H9 (cell line): ENCODE measurements around the gene GALNS. TPM values are rescaled to one million over a fixed set of nuclear protein-coding genes. Genes with fewer than 3 reads are reported as not detected.

Source experiments
- DNase-seq: peaks from one replicate; pipeline ENCODE4 v3.0.0-alpha.2; 2017
- H2AFZ ChIP-seq: one replicate; pipeline ENCODE4 v1.6.1; 2013; ENCODE audit warnings: mild to moderate bottlenecking, low read length, control low read depth, moderate library complexity
- H2AK5ac ChIP-seq: 2 replicates; pipeline ENCODE4 v1.6.1; 2013; ENCODE audit warnings: low read length, control low read depth, mixed read lengths; ENCODE audit not compliant: insufficient read length
- H2BK120ac ChIP-seq: one replicate; pipeline ENCODE4 v1.6.1; 2013; ENCODE audit warnings: low read depth, mild to moderate bottlenecking, low read length, control low read depth, inconsistent platforms; ENCODE audit not compliant: poor library complexity, severe bottlenecking
- H2BK12ac ChIP-seq: 2 replicates; pipeline ENCODE4 v1.6.1; 2013; ENCODE audit warnings: low read length, control low read depth, mixed read lengths, low read depth; ENCODE audit not compliant: insufficient read length
- H2BK15ac ChIP-seq: 2 replicates; pipeline ENCODE4 v1.6.1; 2013; ENCODE audit warnings: low read depth, low read length, control low read depth
- H2BK20ac ChIP-seq: one replicate; pipeline ENCODE4 v1.6.1; 2013; ENCODE audit warnings: low read depth, mild to moderate bottlenecking, low read length, control low read depth, inconsistent platforms; ENCODE audit not compliant: poor library complexity, severe bottlenecking
- H2BK5ac ChIP-seq: 2 replicates; pipeline ENCODE4 v1.6.1; 2013; ENCODE audit warnings: low read length, control low read depth, mixed read lengths; ENCODE audit not compliant: insufficient read length
- H3K14ac ChIP-seq: 2 replicates; pipeline ENCODE4 v1.6.1; 2013; ENCODE audit warnings: low read length, control low read depth; ENCODE audit not compliant: insufficient read depth
- H3K18ac ChIP-seq: 2 replicates; pipeline ENCODE4 v1.6.1; 2013; ENCODE audit warnings: low read depth, mild to moderate bottlenecking, mixed read lengths, low read length, control low read depth; ENCODE audit not compliant: insufficient read length
- H3K23ac ChIP-seq: 2 replicates; pipeline ENCODE4 v1.6.1; 2013; ENCODE audit warnings: low read length, control low read depth, mixed read lengths, low read depth; ENCODE audit not compliant: insufficient read length
- H3K23me2 ChIP-seq: 2 replicates; pipeline ENCODE4 v1.6.1; 2013; ENCODE audit warnings: low read depth, mild to moderate bottlenecking, mixed read lengths, low read length, control low read depth; ENCODE audit not compliant: insufficient read length, poor library complexity, severe bottlenecking
- H3K27ac ChIP-seq: 2 replicates; pipeline ENCODE4 v1.5.1; 2013; ENCODE audit warnings: low read length, control low read depth, mixed read lengths, low read depth; ENCODE audit not compliant: insufficient read length
- H3K27me3 ChIP-seq: 2 replicates; pipeline ENCODE4 v1.6.1; 2013; ENCODE audit warnings: low read length, control low read depth, inconsistent platforms; ENCODE audit not compliant: insufficient read depth
- H3K4ac ChIP-seq: 2 replicates; pipeline ENCODE4 v1.6.1; 2013; ENCODE audit warnings: low read depth, mild to moderate bottlenecking, control low read depth, inconsistent platforms, low read length, moderate library complexity
- H3K4me1 ChIP-seq: 2 replicates; pipeline ENCODE4 v1.6.1; 2013; ENCODE audit warnings: low read length, control low read depth, inconsistent platforms; ENCODE audit not compliant: insufficient read depth
- H3K4me2 ChIP-seq: 2 replicates; pipeline ENCODE4 v1.6.1; 2013; ENCODE audit warnings: low read length, control low read depth, mixed read lengths; ENCODE audit not compliant: insufficient read length, insufficient read depth
- H3K56ac ChIP-seq: 2 replicates; pipeline ENCODE4 v1.6.1; 2013; ENCODE audit warnings: low read depth, mild to moderate bottlenecking, mixed read lengths, low read length, control low read depth; ENCODE audit not compliant: insufficient read length
- H3K79me1 ChIP-seq: 2 replicates; pipeline ENCODE4 v1.6.1; 2013; ENCODE audit warnings: low read depth, mild to moderate bottlenecking, moderate library complexity, low read length, control low read depth, inconsistent platforms; ENCODE audit not compliant: insufficient read depth, poor library complexity, severe bottlenecking
- H3K79me2 ChIP-seq: 2 replicates; pipeline ENCODE4 v1.6.1; 2013; ENCODE audit warnings: low read length, control low read depth, inconsistent platforms; ENCODE audit not compliant: insufficient read depth
- H3K9ac ChIP-seq: 2 replicates; pipeline ENCODE4 v1.6.1; 2013; ENCODE audit warnings: low read length, control low read depth, mixed read lengths; ENCODE audit not compliant: insufficient read length; ENCODE audit errors: extremely low read depth
- H3K9me3 ChIP-seq: one replicate; pipeline ENCODE4 v1.6.1; 2013; ENCODE audit warnings: low read depth, low read length, inconsistent platforms; ENCODE audit not compliant: control insufficient read depth
- H3T11ph ChIP-seq: one replicate; pipeline ENCODE4 v1.6.1; 2013; ENCODE audit warnings: mild to moderate bottlenecking, low read length, control low read depth, inconsistent platforms
- H4K20me1 ChIP-seq: one replicate; pipeline ENCODE4 v1.6.1; 2013; ENCODE audit not compliant: control insufficient read depth, insufficient read length, insufficient read depth
- H4K5ac ChIP-seq: 2 replicates; pipeline ENCODE4 v1.6.1; 2013; ENCODE audit warnings: low read depth, mild to moderate bottlenecking, mixed read lengths, low read length, control low read depth; ENCODE audit not compliant: insufficient read length
- H4K8ac ChIP-seq: replicated peaks from 2 replicates; pipeline ENCODE4 v1.6.1; 2013; ENCODE audit warnings: low read length, control low read depth, mixed read lengths, low read depth; ENCODE audit not compliant: insufficient read length
- H4K91ac ChIP-seq: 2 replicates; pipeline ENCODE4 v1.6.1; 2013; ENCODE audit warnings: low read depth, mild to moderate bottlenecking, moderate library complexity, mixed read lengths, low read length, control low read depth; ENCODE audit not compliant: insufficient read length
- H3K27ac Mint-ChIP-seq, 3 experiments: 2 replicates in 2 of 3; 3 replicates in 1 of 3; pipeline ENCODE4 v1.8.0; 2020 to 2021; ENCODE audit warnings: mixed read lengths in 3 of 3, mild to moderate bottlenecking in 1 of 3, moderate library complexity in 1 of 3
- H3K27me3 Mint-ChIP-seq: 2 replicates; pipeline ENCODE4 v1.8.0; 2021; ENCODE audit warnings: low read depth, mild to moderate bottlenecking, moderate library complexity, mixed read lengths
- H3K36me3 Mint-ChIP-seq, 3 experiments: 2 replicates in 2 of 3; 3 replicates in 1 of 3; pipeline ENCODE4 v1.8.0; 2020 to 2021; ENCODE audit warnings: low read depth in 3 of 3, mixed read lengths in 3 of 3; ENCODE audit not compliant: insufficient read depth in 1 of 3
- H3K4me1 Mint-ChIP-seq, 2 experiments: 2 replicates each; pipeline ENCODE4 v1.8.0; 2020; ENCODE audit warnings: mixed read lengths in 2 of 2
- H3K4me3 Mint-ChIP-seq, 2 experiments: 2 replicates in 1 of 2; 3 replicates in 1 of 2; pipeline ENCODE4 v1.8.0; 2020 to 2021; ENCODE audit warnings: mild to moderate bottlenecking in 2 of 2, mixed read lengths in 2 of 2, moderate library complexity in 1 of 2
- H3K9me3 Mint-ChIP-seq, 2 experiments: 2 replicates in 1 of 2; 3 replicates in 1 of 2; pipeline ENCODE4 v1.8.0; 2020; ENCODE audit warnings: mild to moderate bottlenecking in 2 of 2, mixed read lengths in 2 of 2, moderate library complexity in 1 of 2
- CTCF ChIP-seq: fragments of 200-600 bp; sonication (generic); conservative IDR thresholded peaks from 3 replicates; pipeline ENCODE4 v1.8.0; 2021; ENCODE audit warnings: antibody characterized with exemption, mild to moderate bottlenecking
- WGBS: extraction: QIAGEN DNeasy Blood & Tissue Kit; methylation state at CpG from one replicate; pipeline ENCODE4 v1.1.7; 2013; ENCODE audit warnings: missing lambda C conversion rate, low lambda C conversion rate, mixed read lengths; ENCODE audit not compliant: insufficient read length; ENCODE audit errors: extremely low coverage; 5-methylcytosine and 5-hydroxymethylcytosine counted together
- total RNA-seq: library from RNA; stranded (reverse); gene quantifications from 2 replicates; pipeline ENCODE4 v1.2.1, GENCODE V29; 2021

The GALNS gene
- total RNA-seq, 1 experiment from 2014 or later = 20.3 TPM

- Histone ChIP-seq H3K79me1 (no peaks in the 10 kb centered on the region), H2BK120ac (no peak overlapping the region), H2AK5ac (no peak overlapping the region), H3K23me2 (no peaks in the 10 kb centered on the region), H4K91ac (no peak overlapping the region), H3K9ac (no peak overlapping the region), H3K27ac (no peak overlapping the region), H3K4me1 (no peaks in the 10 kb centered on the region), H2BK5ac (no peak overlapping the region), H2AFZ (no peak overlapping the region), H3K79me2 (no peaks in the 10 kb centered on the region), H4K20me1 (no peaks in the 10 kb centered on the region), H3K9me3 (no peaks in the 10 kb centered on the region), H3K4ac (no peak overlapping the region), H3K14ac (no peak overlapping the region), H3K23ac (no peak overlapping the region), H2BK12ac (no peak overlapping the region), H4K8ac (no peak overlapping the region), H3T11ph (no peak overlapping the region), H3K4me2 (no peak overlapping the region), H2BK15ac (no peak overlapping the region), H3K56ac (no peak overlapping the region), H4K5ac (no peak overlapping the region), H3K18ac (no peak overlapping the region), H3K27me3 (no peaks in the 10 kb centered on the region), H2BK20ac (no peak overlapping the region)
- no peak for DNase-seq
- no peaks in the 10 kb centered on the region for H3K36me3 Mint-ChIP-seq
- WGBS = no CpG with 5 or more reads among the region's 12 CpGs
- no peaks in the 10 kb centered on the region for H3K9me3 Mint-ChIP-seq
- H3K4me1 Mint-ChIP-seq = peaks cover 4 to 7% of the 10 kb centered on the region in 2 experiments; a peak in 3 of 4 replicates
- H3K27me3 Mint-ChIP-seq = no peaks in the 10 kb centered on the region
- no peak overlapping the region for H3K4me3 Mint-ChIP-seq
- TF ChIP-seq CTCF = no peak
- no peak overlapping the region for H3K27ac Mint-ChIP-seq
Observed at GRCh38 chr16:88900662-88901052, 43.9 kb upstream of the GALNS start.
